Adrenal gland (tissue), 5 donors: Measurements from ENCODE around the gene SPZ1.

Experiments used
- CTCF ChIP-seq, 6 experiments: fragments of 450-650 bp in 4 of 6; fragments of 200-600 bp in 2 of 6; sonication (generic) in 1 of 6; IDR thresholded peaks; 1 replicate in 5 of 6; 2 replicates in 1 of 6; pipeline versions ENCODE4 v1.5.1 to v1.8.0; 2016 to 2021; ENCODE audit warnings: antibody characterized with exemption in 6 of 6, mild to moderate bottlenecking in 2 of 6, moderate library complexity in 1 of 6
- POLR2A ChIP-seq, 2 donors: fragments of 450-650 bp; IDR thresholded peaks; one replicate each; pipeline ENCODE4 v1.6.1; 2017; ENCODE audit warnings: antibody characterized with exemption in 2 of 2, mild to moderate bottlenecking in 2 of 2, moderate library complexity in 1 of 2
- donor health status: DM: no; HTN: no; CAD: no.

- TF ChIP-seq POLR2A (IDR thresholded peaks at IDR 0.05): no peak
- no peak for TF ChIP-seq CTCF (IDR thresholded peaks at IDR 0.05)
Measured at GRCh38 chr5:80308526-80308925, 11.3 kb upstream of the SPZ1 start.
